Astrocyte (in vitro differentiated cells and primary cell): ENCODE data around the gene HACL1.

ENCODE experiments used
- EZH2 ChIP-seq: IDR thresholded peaks from 2 replicates; pipeline ENCODE4 v1.6.1; 2012; ENCODE audit warnings: mild to moderate bottlenecking, low read length, inconsistent platforms; ENCODE audit not compliant: insufficient read depth
- TF ChIP-seq, protein P1 (sequence below): IDR thresholded peaks from 2 replicates; pipeline ENCODE4 v1.5.1; 2011; ENCODE audit warnings: low read depth, mild to moderate bottlenecking, inconsistent platforms, low read length, moderate library complexity; ENCODE audit not compliant: insufficient read depth

DNA sequence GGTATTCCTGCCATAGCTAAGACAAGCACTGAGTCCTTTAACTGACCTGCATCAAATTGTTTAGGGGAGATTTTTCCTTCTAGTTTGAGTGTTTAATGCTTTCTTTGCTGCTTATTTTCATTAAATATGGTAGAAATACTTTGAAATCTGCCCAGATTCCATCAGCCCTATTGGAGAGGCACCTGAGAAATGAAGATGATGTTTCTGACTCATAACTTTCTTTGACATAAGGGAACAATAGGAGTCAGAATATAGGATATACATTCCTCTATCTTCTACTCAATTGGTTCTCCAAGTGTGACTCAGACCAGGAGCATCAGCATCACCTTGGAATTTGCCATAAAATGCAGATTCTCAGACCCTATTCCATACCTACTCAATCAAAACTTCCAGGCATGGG, 27.6 kb upstream of the HACL1 start:
- TF ChIP-seq, protein P1, sequence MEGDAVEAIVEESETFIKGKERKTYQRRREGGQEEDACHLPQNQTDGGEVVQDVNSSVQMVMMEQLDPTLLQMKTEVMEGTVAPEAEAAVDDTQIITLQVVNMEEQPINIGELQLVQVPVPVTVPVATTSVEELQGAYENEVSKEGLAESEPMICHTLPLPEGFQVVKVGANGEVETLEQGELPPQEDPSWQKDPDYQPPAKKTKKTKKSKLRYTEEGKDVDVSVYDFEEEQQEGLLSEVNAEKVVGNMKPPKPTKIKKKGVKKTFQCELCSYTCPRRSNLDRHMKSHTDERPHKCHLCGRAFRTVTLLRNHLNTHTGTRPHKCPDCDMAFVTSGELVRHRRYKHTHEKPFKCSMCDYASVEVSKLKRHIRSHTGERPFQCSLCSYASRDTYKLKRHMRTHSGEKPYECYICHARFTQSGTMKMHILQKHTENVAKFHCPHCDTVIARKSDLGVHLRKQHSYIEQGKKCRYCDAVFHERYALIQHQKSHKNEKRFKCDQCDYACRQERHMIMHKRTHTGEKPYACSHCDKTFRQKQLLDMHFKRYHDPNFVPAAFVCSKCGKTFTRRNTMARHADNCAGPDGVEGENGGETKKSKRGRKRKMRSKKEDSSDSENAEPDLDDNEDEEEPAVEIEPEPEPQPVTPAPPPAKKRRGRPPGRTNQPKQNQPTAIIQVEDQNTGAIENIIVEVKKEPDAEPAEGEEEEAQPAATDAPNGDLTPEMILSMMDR = no peak
- no peak for TF ChIP-seq EZH2
